Caco-2 (cell line): ENCODE data around the gene UBXN2A. TPM values are rescaled to one million over a fixed set of nuclear protein-coding genes. Genes with fewer than 3 reads are reported as not detected.

Experiments used
- BruUV-seq: library from RNA; stranded (reverse); fragments of 400-500 nt; replicated peaks from 2 replicates; lab custom pipeline; 2021; lab: Mats Ljungman, UMichigan
- CTCF ChIA-PET: fragments of 300-600 bp; sonication (Branson Sonifier 250); formaldehyde crosslinking; loops from one replicate; lab custom pipeline; 2022; ENCODE audit warnings: antibody characterized with exemption; lab: Charles Lee
- POLR2A ChIA-PET: fragments of 300-600 bp; sonication (Branson Sonifier 250); formaldehyde crosslinking; loops from one replicate; lab custom pipeline; 2022; ENCODE audit warnings: antibody characterized with exemption; lab: Charles Lee
- DNase-seq, 2 experiments: peaks; one replicate each; pipeline versions ENCODE4 v3.0.0 to v3.0.0-alpha.2; 2020 to 2022
- H3K27me3 ChIP-seq: replicated peaks from 2 replicates; pipeline ENCODE4 v1.6.0; 2011; ENCODE audit warnings: low read length; ENCODE audit not compliant: control insufficient read depth, insufficient read depth
- H3K36me3 ChIP-seq: 2 replicates; pipeline ENCODE4 v1.5.1; 2011; ENCODE audit warnings: low read length; ENCODE audit not compliant: control insufficient read depth, insufficient read depth
- H3K4me1 ChIP-seq: fragments of 250-450 bp; sonication (Bioruptor Pico); 2 replicates; pipeline ENCODE4 v1.5.1; 2020; ENCODE audit warnings: mild to moderate bottlenecking
- H3K4me3 ChIP-seq: 2 replicates; pipeline ENCODE4 v1.5.1; 2011; ENCODE audit warnings: low read depth, mild to moderate bottlenecking, control low read depth, low read length
- H3K9me3 ChIP-seq: fragments of 250-450 bp; sonication (Bioruptor Pico); 2 replicates; pipeline ENCODE4 v1.5.1; 2020; ENCODE audit warnings: mild to moderate bottlenecking, moderate library complexity
- H3K27ac Mint-ChIP-seq: one replicate; pipeline ENCODE4 v1.8.0; 2022; ENCODE audit warnings: mixed read lengths; ENCODE audit not compliant: unreplicated experiment
- H3K27me3 Mint-ChIP-seq: one replicate; pipeline ENCODE4 v1.8.0; 2022; ENCODE audit warnings: mixed read lengths; ENCODE audit not compliant: insufficient read depth, unreplicated experiment
- H3K36me3 Mint-ChIP-seq: one replicate; pipeline ENCODE4 v1.8.0; 2022; ENCODE audit warnings: mild to moderate bottlenecking, mixed read lengths; ENCODE audit not compliant: insufficient read depth, unreplicated experiment
- H3K4me1 Mint-ChIP-seq: one replicate; pipeline ENCODE4 v1.8.0; 2022; ENCODE audit warnings: low read depth, mixed read lengths; ENCODE audit not compliant: unreplicated experiment
- H3K4me3 Mint-ChIP-seq: one replicate; pipeline ENCODE4 v1.8.0; 2022; ENCODE audit warnings: mild to moderate bottlenecking, moderate library complexity, mixed read lengths; ENCODE audit not compliant: unreplicated experiment
- H3K9me3 Mint-ChIP-seq: one replicate; pipeline ENCODE4 v1.8.0; 2022; ENCODE audit warnings: mixed read lengths; ENCODE audit not compliant: unreplicated experiment
- CTCF ChIP-seq, 2 experiments: fragments of 200-600 bp in 1 of 2; IDR thresholded peaks; 1 replicate in 1 of 2; 2 replicates in 1 of 2; pipeline versions ENCODE4 v1.5.1 to v1.8.0; 2011 to 2022; ENCODE audit warnings: antibody characterized with exemption in 1 of 2, control low read depth in 1 of 2, inconsistent platforms in 1 of 2, low read depth in 1 of 2, low read length in 1 of 2, mild to moderate bottlenecking in 1 of 2, moderate library complexity in 1 of 2; ENCODE audit not compliant: insufficient read depth in 1 of 2, severe bottlenecking in 1 of 2, unreplicated experiment in 1 of 2
- intact Hi-C: fragments of 100-400 bp; cut with micrococcal nuclease; formaldehyde crosslinking; loops from one replicate; pipeline ENCODE4 v1.10.0; 2022; ENCODE audit not compliant: unreplicated experiment
- total RNA-seq: library from RNA; stranded (reverse); gene quantifications from 2 replicates; pipeline ENCODE4 v1.2.3, GENCODE V29; 2022

Gene UBXN2A
- total RNA-seq, 1 experiment from 2014 or later, result 22.0 TPM

- H3K4me3 Mint-ChIP-seq, result no peak overlapping the region
- H3K9me3 ChIP-seq, result no peaks in the 10 kb centered on the region
- peaks cover 7% of the 10 kb centered on the region for H3K36me3 Mint-ChIP-seq
- H3K27me3 Mint-ChIP-seq, result no peaks in the 10 kb centered on the region
- peak; percentile 33 to 73 for TF ChIP-seq CTCF (IDR thresholded peaks at IDR 0.05; ENCODE audit: insufficient read depth in 1 of 2, low read depth in 1 of 2, low read length in 1 of 2, severe bottlenecking in 1 of 2, unreplicated experiment in 1 of 2)
- peaks cover 2% of the 10 kb centered on the region for H3K4me1 Mint-ChIP-seq
- ChIA-PET POLR2A (no interaction called here), CTCF (interaction anchor here (0.6 kb wide), 1 partner anchor 155 kb away, joined by 3 read pairs; no protein-coding TSS in a partner anchor)
- no peaks in the 10 kb centered on the region for H3K9me3 Mint-ChIP-seq
- H3K27ac Mint-ChIP-seq, result no peak overlapping the region
- no TSS peak for BruUV-seq
- H3K4me3 ChIP-seq, result no peak overlapping the region
- H3K27me3 ChIP-seq, result no peaks in the 10 kb centered on the region
- H3K36me3 ChIP-seq, result peaks cover 2% of the 10 kb centered on the region; the same call in 1 of the 2 replicates
- peak in 1 of 2 experiments; percentile 66 for DNase-seq
- peaks cover 7% of the 10 kb centered on the region for H3K4me1 ChIP-seq
- intact Hi-C loops, result loop anchor here (1.0 kb wide), 3 partner anchors 40 to 140 kb away; partner anchors contain the start of gene TP53I3
Measured at GRCh38 chr2:24021122-24021998, 81.1 kb downstream of the UBXN2A start.

GRCh38 chr2:24022324-24022974, 82.2 kb downstream of the UBXN2A start:
- Mint-ChIP-seq H3K4me1 (no peaks in the 10 kb centered on the region), H3K27ac (no peak overlapping the region), H3K4me3 (no peak overlapping the region), H3K36me3 (peaks cover 7% of the 10 kb centered on the region), H3K27me3 (no peaks in the 10 kb centered on the region), H3K9me3 (no peaks in the 10 kb centered on the region)
- ChIA-PET POLR2A (no interaction called here), CTCF (no interaction called here)
- H3K9me3 ChIP-seq, result no peaks in the 10 kb centered on the region
- no peaks in the 10 kb centered on the region for H3K4me1 ChIP-seq
- intact Hi-C loops, result no loop called here
- DNase-seq, result no peak
- BruUV-seq, result no TSS peak
- no peak overlapping the region for H3K4me3 ChIP-seq
- H3K27me3 ChIP-seq, result no peaks in the 10 kb centered on the region
- no peak for TF ChIP-seq CTCF (IDR thresholded peaks at IDR 0.05; ENCODE audit: insufficient read depth in 1 of 2, low read depth in 1 of 2, low read length in 1 of 2, severe bottlenecking in 1 of 2, unreplicated experiment in 1 of 2)
- H3K36me3 ChIP-seq, result peaks cover 2% of the 10 kb centered on the region; the same call in 1 of the 2 replicates

GRCh38 chr2:24022975-24023575, 82.8 kb downstream of the UBXN2A start:
- Mint-ChIP-seq H3K27me3 (no peaks in the 10 kb centered on the region), H3K36me3 (peaks cover 7% of the 10 kb centered on the region), H3K9me3 (no peaks in the 10 kb centered on the region), H3K27ac (no peak overlapping the region), H3K4me1 (no peaks in the 10 kb centered on the region), H3K4me3 (no peak overlapping the region)
- H3K27me3 ChIP-seq, result no peaks in the 10 kb centered on the region
- H3K9me3 ChIP-seq, result no peaks in the 10 kb centered on the region
- no peak for TF ChIP-seq CTCF (IDR thresholded peaks at IDR 0.05; ENCODE audit: insufficient read depth in 1 of 2, low read depth in 1 of 2, low read length in 1 of 2, severe bottlenecking in 1 of 2, unreplicated experiment in 1 of 2)
- no peak overlapping the region for H3K4me3 ChIP-seq
- no peaks in the 10 kb centered on the region for H3K4me1 ChIP-seq
- no peak for DNase-seq
- POLR2A ChIA-PET, result no interaction called here
- no TSS peak for BruUV-seq
- CTCF ChIA-PET, result no interaction called here
- intact Hi-C loops, result no loop called here
- peaks cover 2% of the 10 kb centered on the region; the same call in 1 of the 2 replicates for H3K36me3 ChIP-seq
